Heart left ventricle (tissue), 13 donors: ENCODE results near the gene MBP.

ENCODE experiments used
- POLR2A ChIP-seq, 2 donors: fragments of 450-650 bp; IDR thresholded peaks; one replicate each; pipeline ENCODE4 v1.6.1; 2017; ENCODE audit warnings: antibody characterized with exemption in 2 of 2, mild to moderate bottlenecking in 2 of 2, moderate library complexity in 2 of 2
- TF ChIP-seq, protein P1 (sequence below), 12 donors: fragments of 200-600 bp; sonication (generic) in 4 of 12; IDR thresholded peaks; one replicate each; pipeline versions ENCODE4 v1.5.0 to v1.8.0; 2018 to 2022; ENCODE audit warnings: antibody characterized with exemption in 12 of 12, mild to moderate bottlenecking in 5 of 12
- donor health status: ischemic (EF 13 %, LVEDD 7.1; RV severe dilation, severe dysfunction).
- donor health status: DM: no; HTN: yes; CAD: no.
- donor health status: DM: no; HTN: no; CAD: no.
- donor health status: ischemic (EF 25% LVEDD 6.9; RV normal size, moderate dysfunction).
- donor health status: ischemic (EF 25% LVEDD 5.7; RV mildly dilated, moderate dysfunction).
- donor health status: ischemic (EF 35%, LVEDD 5.7; RV mildly dilated, moderate dysfunction).
- donor health status: nonischemic (EF 11% LVEDD 7.7; RV severe dilation, severe dysfunction).
- donor health status: DM: yes; HTN: yes; CAD: no.
- donor health status: PGD.
- donor health status: ischemic (EF 29% LVEDD 5.4; RV normal size, mild dysfunction).
- donor health status: nonischemic (EF 23%, LVEDD 6.1; RV moderate dilation, normal function).

DNA sequence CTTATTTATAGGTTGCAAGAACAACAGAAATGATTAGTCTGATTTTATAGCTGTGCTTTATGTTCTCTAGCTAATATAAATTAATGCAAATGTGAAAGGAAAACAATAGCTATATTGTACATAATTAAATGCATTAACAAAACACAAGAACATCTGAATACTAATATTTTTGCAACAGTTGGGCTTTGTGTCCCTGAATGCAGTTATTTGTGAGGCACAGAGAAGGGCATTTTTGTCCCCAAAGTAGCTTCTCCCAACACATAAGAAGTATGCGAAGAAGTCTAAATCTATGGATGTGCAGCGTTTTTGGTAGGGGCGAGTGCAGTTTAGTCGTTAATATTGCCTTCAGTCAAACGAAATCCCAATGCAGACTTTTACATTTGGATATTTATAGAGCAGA lies 110.0 kb downstream of the MBP start:
- no peak for TF ChIP-seq POLR2A (IDR thresholded peaks at IDR 0.05)
- TF ChIP-seq, protein P1, sequence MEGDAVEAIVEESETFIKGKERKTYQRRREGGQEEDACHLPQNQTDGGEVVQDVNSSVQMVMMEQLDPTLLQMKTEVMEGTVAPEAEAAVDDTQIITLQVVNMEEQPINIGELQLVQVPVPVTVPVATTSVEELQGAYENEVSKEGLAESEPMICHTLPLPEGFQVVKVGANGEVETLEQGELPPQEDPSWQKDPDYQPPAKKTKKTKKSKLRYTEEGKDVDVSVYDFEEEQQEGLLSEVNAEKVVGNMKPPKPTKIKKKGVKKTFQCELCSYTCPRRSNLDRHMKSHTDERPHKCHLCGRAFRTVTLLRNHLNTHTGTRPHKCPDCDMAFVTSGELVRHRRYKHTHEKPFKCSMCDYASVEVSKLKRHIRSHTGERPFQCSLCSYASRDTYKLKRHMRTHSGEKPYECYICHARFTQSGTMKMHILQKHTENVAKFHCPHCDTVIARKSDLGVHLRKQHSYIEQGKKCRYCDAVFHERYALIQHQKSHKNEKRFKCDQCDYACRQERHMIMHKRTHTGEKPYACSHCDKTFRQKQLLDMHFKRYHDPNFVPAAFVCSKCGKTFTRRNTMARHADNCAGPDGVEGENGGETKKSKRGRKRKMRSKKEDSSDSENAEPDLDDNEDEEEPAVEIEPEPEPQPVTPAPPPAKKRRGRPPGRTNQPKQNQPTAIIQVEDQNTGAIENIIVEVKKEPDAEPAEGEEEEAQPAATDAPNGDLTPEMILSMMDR (IDR thresholded peaks at IDR 0.05): no peak
